Measurements from ENCODE around the gene RTTN.

The RTTN gene

GRCh38 chr18:70058916-70059315, 146.6 kb downstream of the RTTN start:
- DNase-seq (ENCODE audit: low read depth) = no peak
- H3K4me3 ChIP-seq (replicated peaks; ENCODE audit: low read depth, low read length) = no peak overlapping the region
- TF ChIP-seq, protein P1, sequence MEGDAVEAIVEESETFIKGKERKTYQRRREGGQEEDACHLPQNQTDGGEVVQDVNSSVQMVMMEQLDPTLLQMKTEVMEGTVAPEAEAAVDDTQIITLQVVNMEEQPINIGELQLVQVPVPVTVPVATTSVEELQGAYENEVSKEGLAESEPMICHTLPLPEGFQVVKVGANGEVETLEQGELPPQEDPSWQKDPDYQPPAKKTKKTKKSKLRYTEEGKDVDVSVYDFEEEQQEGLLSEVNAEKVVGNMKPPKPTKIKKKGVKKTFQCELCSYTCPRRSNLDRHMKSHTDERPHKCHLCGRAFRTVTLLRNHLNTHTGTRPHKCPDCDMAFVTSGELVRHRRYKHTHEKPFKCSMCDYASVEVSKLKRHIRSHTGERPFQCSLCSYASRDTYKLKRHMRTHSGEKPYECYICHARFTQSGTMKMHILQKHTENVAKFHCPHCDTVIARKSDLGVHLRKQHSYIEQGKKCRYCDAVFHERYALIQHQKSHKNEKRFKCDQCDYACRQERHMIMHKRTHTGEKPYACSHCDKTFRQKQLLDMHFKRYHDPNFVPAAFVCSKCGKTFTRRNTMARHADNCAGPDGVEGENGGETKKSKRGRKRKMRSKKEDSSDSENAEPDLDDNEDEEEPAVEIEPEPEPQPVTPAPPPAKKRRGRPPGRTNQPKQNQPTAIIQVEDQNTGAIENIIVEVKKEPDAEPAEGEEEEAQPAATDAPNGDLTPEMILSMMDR (IDR thresholded peaks at IDR 0.05; ENCODE audit: low read length, missing control alignments) = no peak

GRCh38 chr18:70047931-70048603, 157.4 kb downstream of the RTTN start:
- DNase-seq (ENCODE audit: low read depth) = peak; percentile 59
- TF ChIP-seq, protein P1 (IDR thresholded peaks at IDR 0.05; ENCODE audit: low read length, missing control alignments) = no peak
- H3K4me3 ChIP-seq (replicated peaks; ENCODE audit: low read depth, low read length) = no peak overlapping the region

DNA sequence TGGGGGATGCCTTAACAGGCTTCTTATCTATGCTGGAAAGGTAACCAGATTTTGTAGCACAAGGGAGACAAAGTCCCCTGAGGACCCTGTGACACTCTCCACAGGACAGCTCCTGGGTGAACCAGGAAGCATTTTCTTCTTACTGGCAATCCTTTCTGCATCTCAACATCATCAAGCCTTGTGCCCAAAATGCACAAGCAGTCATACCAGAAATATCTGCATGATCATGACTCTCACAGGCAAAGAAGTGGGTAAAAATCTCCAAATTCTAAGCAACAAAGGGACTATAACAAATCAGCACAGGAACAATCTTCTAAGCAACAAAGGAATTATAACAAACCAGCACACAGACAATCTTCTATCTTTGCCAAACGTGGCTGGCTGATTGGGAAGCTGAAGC, 158.7 kb downstream of the RTTN start:
- TF ChIP-seq, protein P1 (IDR thresholded peaks at IDR 0.05; ENCODE audit: low read length, missing control alignments) = no peak
- no peak for DNase-seq (ENCODE audit: low read depth)
- H3K4me3 ChIP-seq (replicated peaks; ENCODE audit: low read depth, low read length) = no peak overlapping the region

- TF ChIP-seq, protein P1 (IDR thresholded peaks at IDR 0.05; ENCODE audit: low read length, missing control alignments) = no peak
- DNase-seq (ENCODE audit: low read depth) = peak; percentile 54
- no peak overlapping the region for H3K4me3 ChIP-seq (replicated peaks; ENCODE audit: low read depth, low read length)
Measured at GRCh38 chr18:70046207-70046606, 159.3 kb downstream of the RTTN start.

DNA sequence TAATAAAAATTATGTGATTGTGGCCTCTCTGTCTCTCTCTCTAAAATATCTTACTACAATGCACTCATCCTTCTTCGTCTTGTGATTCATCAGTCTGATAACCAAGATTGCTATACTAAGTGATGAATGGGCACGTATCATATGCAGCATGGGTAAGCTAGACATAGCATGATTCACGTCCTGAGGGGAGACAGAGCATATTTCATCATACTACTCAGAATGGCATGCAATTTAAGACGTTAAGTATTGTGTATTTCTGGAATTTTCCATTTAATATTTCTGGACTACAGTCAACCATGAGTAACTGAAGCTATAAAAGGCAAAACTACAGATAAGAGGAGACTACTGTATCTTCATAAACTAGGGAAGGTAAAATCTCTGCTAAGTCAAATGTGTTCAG, 160.9 kb downstream of the RTTN start:
- peak; percentile 97 for DNase-seq (ENCODE audit: low read depth)
- TF ChIP-seq, protein P1 (IDR thresholded peaks at IDR 0.05; ENCODE audit: low read length, missing control alignments) = no peak
- H3K4me3 ChIP-seq (replicated peaks; ENCODE audit: low read depth, low read length) = no peak overlapping the region

GRCh38 chr18:70041459-70042050, 163.9 kb downstream of the RTTN start:
- TF ChIP-seq, protein P1 (IDR thresholded peaks at IDR 0.05; ENCODE audit: low read length, missing control alignments) = no peak

DNA sequence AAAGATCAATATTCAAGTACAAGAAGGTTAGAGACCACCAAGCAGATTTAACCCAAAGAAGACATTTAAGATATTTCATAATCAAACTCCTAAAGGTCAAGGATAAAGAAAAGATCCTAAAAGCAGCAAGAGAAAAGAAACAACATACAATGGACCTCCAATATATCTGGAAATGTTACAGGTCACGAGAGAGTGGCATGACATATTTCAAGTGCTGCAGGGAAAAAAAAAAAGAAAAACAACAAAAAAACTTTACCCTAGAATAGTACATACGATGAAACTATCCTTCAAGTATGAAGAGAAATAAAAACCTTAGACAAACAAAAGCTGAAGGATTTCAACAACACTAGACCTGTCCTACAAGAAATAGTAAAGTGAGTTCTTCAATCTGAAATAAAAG, 166.3 kb downstream of the RTTN start:
- H3K4me3 ChIP-seq (replicated peaks; ENCODE audit: low read depth, low read length) = no peak overlapping the region
- no peak for DNase-seq (ENCODE audit: low read depth)
- TF ChIP-seq, protein P1 (IDR thresholded peaks at IDR 0.05; ENCODE audit: low read length, missing control alignments) = no peak

More at GRCh38 chr18:70041459-70042050, 163.9 kb downstream of the RTTN start:
- no peak overlapping the region for H3K4me3 ChIP-seq (replicated peaks; ENCODE audit: low read depth, low read length)
- no peak for DNase-seq (ENCODE audit: low read depth)

Data from fibroblast of pulmonary artery (primary cell).